CD4-positive, alpha-beta T cell treated with Interleukin-4 for 4 hours (primary cell): Measurements from ENCODE around the gene POLRMT.
"Not testable (repeated sequence)": the region's sequence is repeated elsewhere in the genome, so short reads cannot be mapped to it uniquely, and the experiment has no call there.

Experiments
- DNase-seq: peaks from one replicate; pipeline ENCODE4 v3.0.0-alpha.2; 2020

The POLRMT gene

GRCh38 chr19:609004-609346 is 24.4 kb downstream of the POLRMT start:
- no peak for DNase-seq

GRCh38 chr19:608155-609003 is 25.0 kb downstream of the POLRMT start:
- no peak for DNase-seq

DNA sequence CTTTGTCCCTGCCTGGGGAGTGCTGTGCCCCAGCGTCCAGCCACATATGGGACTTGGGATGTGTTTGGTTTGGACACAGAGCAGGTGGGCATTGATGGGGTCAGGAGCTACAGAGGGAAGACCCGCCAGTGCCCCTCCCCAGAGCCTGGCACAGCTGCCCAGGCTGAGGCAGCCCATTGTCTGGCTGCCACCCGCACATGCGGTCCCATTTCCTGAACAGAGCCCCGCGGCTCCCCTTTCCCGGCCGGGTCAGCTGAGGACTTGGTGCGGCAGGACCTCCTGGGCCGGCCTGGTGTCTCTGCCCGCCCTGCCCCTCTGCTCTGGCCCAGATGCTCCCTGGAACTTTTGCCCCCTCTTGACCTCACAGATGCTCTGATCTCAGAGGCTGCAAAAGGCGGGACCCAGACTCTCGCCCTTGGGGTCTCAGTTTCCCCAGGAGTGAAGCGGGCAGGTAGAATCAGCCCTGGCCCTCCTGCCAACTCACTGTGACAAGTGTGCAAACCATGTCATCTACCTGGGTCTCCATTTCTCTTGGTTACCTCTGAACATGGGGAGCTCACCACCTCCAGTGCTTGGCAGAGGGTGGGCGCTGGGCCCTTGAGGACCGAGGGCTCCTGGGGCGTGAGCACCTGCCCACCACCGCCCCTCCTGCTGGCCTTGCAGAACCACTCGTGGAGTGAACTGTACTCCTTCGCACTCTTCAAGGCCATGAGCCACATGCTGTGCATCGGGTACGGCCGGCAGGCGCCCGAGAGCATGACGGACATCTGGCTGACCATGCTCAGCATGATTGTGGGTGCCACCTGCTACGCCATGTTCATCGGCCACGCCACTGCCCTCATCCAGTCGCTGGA is 25.8 kb downstream of the POLRMT start:
- no peak for DNase-seq

DNA sequence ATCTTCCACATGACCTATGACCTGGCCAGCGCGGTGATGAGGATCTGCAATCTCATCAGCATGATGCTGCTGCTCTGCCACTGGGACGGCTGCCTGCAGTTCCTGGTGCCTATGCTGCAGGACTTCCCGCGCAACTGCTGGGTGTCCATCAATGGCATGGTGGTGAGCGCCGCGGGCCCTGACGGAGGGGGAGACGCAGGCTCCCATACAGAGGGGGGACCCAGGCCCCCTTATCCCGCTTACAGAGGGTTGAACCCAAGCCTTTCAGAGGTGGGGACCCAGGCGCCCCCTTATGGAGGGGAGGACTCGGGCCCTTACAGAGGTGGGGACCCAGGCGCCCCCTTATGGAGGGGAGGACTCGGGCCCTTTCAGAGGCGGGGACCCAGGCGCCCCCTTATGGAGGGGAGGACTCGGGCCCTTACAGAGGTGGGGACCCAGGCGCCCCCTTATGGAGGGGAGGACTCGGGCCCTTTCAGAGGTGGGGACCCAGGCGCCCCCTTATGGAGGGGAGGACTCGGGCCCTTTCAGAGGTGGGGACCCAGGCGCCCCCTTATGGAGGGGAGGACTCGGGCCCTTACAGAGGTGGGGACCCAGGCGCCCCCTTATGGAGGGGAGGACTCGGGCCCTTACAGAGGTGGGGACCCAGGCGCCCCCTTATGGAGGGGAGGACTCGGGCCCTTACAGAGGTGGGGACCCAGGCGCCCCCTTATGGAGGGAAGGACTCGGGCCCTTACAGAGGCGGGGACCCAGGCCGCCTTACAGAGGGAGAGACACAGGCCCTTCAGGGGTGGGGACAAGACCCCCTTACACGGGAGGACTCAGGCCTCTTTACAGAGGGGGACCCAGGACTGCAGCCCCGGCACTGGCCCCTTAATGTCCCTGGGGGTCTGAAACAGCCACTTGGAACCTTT is 28.0 kb downstream of the POLRMT start:
- DNase-seq: not testable (repeated sequence)

GRCh38 chr19:604355-604754 is 29.0 kb downstream of the POLRMT start:
- DNase-seq: peak; percentile 6

DNA sequence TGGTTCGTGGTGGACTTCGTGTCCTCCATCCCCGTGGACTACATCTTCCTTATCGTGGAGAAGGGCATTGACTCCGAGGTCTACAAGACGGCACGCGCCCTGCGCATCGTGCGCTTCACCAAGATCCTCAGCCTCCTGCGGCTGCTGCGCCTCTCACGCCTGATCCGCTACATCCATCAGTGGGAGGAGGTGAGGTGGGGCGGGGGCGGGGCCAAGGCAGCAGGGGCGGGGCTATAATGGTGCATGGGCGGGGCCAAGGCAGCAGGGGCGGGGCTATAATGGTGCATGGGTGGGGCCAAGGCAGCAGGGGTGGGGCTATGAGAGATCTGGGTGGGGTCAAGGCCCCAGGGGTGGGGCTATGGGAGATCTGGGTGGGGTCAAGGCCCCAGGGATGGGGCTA is 29.6 kb downstream of the POLRMT start:
- not testable (repeated sequence) for DNase-seq

- not testable (repeated sequence) for DNase-seq
Measured at GRCh38 chr19:603302-603639, 30.1 kb downstream of the POLRMT start.

GRCh38 chr19:602391-603301 is 30.7 kb downstream of the POLRMT start:
- no peak for DNase-seq

GRCh38 chr19:601790-602189 is 31.5 kb downstream of the POLRMT start:
- DNase-seq: no peak

GRCh38 chr19:601310-601709 is 32.0 kb downstream of the POLRMT start:
- DNase-seq: no peak

DNA sequence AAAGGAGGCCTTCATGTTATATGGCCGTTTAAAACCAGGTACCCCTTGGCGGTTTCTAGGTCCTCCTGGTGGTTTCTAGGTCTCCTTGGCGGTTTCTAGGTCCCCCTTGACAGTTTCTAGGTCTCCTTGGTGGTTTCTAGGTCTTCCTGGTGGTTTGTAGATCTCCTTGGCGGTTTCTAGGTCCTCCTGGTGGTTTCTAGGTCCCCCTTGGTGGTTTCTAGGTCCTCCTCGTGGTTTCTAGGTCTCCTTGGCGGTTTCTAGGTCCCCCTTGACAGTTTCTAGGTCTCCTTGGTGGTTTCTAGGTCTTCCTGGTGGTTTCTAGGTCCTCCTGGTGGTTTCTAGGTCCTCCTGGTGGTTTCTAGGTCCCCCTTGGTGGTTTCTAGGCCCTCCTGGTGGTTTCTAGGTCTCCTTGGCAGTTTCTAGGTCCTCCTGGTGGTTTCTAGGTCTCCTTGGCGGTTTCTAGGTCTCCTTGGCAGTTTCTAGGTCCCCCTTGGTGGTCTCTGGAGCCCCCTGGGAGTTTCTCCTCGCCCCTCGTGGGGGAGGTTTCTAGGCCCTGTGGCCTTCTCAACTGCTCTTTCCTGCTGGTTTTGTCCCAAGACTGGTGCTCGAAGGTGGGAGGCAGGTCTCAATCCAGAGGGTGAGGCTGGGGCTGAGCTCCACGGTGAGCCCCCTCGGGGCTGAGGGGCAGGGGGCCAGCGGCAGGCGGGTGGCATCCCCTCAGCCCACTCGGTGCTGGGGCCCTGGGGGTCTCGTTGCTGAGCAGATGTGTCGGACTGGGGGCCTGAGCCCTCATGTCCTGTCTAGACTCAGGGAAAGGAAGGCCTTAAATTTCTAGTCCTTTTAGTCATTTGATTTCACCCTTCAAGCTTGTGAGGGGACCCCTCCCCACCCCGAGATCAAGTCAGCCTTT is 35.7 kb downstream of the POLRMT start:
- DNase-seq: no peak

GRCh38 chr19:596263-596655 is 37.1 kb downstream of the POLRMT start:
- DNase-seq: no peak

DNA sequence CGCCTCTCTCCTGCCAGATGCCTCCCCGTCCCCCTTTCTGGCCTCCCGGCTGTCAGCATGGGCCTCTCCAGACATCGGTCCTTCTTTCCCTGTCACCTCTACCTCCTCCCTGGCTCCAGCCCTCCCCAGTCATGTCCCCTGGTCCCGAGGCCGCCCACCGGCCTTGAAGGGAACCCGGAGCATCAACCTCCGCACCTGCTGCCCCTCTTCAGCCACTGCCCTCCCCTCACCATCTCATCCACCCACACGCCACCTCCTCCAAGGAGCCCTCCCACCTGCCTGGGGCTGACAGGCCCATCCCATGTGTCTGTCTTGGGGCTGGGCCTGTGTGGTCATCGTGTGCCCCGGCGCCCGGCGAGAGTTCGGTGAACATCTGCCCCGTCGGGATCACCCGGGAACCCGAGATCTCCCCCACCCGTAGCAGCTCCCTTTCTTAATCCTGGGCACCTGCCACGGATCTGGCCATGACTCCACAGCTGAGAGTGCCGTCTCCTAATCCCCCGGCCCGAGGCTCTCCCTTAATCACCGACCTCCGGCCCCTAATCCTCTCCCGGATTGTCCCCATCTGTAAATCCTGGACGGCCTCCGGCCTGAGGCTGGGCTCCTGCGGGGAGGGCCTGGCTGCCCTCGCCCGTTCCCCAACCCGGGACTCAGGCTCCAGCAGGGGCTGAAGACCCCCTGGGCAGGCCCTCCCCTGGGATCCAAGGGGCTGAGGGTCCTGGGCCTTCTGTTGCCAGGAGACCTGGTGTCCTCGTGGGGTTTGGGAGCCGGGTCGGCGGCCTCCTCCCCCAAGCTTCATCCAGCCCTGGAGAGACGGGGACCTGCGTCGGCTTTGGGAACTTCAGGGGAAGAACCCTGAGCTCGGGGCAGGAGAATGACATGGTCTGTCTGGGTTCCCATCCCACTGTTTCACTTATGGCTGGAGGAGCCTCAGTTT is 37.7 kb downstream of the POLRMT start:
- no peak for DNase-seq

DNA sequence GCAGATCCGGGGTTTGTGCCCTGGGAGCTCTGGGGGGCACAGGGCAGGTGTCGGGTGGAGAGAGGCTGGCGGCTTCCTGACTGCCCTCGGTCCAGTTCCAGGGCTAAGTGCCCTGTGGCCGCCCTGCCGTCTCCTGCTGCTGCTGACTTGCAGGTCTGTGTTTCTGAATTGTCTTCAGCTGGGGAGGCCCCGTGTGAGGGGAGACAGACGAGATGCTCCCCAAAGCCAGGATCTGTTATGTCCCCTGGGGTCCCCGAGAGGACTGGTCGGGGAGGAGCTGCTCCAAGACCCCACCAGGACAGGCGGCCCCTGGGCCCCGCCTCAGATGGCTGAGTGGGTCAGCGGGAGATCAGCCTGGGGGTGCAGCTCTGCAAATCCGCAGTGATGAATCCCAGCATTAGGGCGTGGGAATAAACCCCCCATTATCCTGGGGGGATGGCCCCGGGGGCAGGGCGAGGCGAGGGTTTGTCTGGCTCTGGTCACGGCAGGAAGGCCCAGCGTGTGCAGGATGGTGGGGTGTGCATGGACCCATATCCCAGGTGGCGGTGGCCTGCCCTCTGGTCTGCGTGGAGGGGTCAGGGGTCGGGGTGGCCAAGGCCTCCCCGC is 39.0 kb downstream of the POLRMT start:
- DNase-seq: no peak

DNA sequence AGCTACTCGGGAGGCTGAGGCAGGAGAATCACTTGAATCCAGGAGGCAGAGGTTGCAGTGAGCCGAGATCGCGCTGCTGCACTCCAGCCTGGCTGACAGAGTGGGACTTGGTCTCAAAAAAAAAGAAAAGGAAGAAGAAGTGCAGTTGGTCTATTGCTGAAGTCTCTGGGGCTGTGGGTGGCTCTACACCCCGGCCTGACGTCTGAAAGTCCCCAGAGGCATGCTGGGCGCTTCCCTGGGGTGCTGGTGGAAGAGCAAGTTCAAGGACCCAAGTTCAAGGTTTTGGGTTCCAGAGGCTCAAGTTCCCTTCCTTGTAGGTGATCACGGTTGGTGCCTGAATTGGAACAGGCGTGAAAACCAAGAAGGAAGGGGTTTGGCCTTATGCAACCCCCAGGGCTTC is 39.8 kb downstream of the POLRMT start:
- DNase-seq: no peak

- DNase-seq: no peak
Measured at GRCh38 chr19:593055-593454, 40.3 kb downstream of the POLRMT start.

DNA sequence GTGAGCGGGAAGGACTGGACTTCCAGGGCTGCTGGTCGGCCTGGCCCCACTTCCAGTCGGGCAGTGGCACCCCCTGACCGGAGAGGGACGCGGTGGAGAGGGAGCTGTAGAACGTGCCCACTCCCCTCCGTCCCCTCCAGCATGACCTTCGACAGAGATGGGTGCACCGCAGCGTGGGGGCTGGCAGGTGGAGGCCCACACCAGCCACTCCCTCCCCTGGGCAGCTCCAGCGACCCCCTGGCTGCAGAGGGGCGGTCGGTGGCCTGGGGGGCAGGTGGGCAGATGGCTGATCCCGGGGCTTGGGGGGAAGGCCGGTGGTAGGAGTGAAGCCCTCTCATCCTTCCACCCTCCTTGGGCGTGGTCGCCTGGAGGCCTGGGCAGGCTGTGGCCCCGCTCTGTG is 41.2 kb downstream of the POLRMT start:
- no peak for DNase-seq

DNA sequence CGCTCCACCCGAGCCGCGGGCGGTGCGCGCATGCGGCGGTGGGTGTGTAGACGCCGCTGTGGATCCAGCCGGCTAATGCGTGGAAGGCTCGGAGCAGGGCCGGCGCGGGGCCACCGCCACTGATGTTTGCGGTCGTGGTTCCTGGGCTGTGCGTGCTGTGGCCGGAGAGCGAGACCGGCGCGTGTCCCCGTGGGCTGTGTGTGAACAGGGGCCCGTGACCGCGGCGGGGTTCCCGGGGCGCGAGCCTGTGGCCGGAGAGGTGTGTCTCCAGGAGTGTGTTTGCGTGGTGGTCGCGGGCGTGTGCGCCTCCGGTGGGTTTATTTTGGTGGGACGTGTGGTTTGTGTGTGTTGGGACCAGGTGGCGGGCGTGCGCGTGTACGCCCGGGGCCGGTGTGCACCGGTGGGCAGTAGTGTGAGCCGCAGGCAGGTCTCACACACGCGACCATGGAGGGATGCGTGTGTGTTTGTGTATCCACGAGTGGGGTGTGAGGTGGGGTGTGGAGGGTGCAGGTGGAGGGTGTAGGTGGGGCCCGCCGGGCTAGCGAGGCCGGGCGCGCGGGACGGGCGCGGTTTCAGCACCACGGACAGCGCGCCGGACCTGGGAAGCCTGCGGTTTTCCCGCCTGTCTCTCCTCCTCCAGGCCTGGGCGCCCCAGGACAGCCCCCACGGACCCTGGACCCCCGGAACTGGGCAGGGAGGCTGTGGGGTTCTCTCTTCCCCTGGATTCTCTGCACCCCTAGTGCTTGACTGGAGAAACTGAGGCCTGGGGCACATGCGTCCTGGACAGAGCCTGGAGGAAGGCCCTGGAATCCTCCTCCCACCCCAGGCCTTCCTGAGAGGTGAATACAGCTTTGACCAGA is 42.0 kb downstream of the POLRMT start:
- no peak for DNase-seq

- DNase-seq: no peak
Measured at GRCh38 chr19:590750-591098, 42.6 kb downstream of the POLRMT start.
